Measurements from ENCODE around the gene RDH5.

DNA sequence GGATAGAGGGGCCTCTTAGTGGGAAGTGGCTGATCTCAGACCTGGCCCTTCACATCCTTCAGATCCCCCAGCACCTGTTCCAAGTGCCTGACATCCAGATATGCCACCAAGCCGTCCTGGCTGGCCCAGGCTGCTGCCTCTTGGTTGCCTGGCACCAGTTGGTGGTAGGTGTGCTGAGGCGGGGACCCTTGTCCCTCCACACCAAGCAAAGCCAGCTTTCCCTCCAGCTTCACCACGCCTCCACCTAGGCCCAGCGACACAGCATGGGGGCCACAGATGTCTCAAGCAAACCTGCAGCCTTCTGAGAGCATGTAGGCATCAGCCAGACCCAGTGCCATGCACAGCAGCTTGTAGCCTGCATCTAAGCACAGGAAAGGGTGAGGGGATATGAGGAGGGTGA, 12.1 kb downstream of the RDH5 start:
- TF ChIP-seq, protein P1, sequence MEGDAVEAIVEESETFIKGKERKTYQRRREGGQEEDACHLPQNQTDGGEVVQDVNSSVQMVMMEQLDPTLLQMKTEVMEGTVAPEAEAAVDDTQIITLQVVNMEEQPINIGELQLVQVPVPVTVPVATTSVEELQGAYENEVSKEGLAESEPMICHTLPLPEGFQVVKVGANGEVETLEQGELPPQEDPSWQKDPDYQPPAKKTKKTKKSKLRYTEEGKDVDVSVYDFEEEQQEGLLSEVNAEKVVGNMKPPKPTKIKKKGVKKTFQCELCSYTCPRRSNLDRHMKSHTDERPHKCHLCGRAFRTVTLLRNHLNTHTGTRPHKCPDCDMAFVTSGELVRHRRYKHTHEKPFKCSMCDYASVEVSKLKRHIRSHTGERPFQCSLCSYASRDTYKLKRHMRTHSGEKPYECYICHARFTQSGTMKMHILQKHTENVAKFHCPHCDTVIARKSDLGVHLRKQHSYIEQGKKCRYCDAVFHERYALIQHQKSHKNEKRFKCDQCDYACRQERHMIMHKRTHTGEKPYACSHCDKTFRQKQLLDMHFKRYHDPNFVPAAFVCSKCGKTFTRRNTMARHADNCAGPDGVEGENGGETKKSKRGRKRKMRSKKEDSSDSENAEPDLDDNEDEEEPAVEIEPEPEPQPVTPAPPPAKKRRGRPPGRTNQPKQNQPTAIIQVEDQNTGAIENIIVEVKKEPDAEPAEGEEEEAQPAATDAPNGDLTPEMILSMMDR (IDR thresholded peaks at IDR 0.05; ENCODE audit: low read depth, low read length, poor library complexity, severe bottlenecking) = no peak
- no peak for TF ChIP-seq EZH2phosphoT487 (IDR thresholded peaks at IDR 0.05; ENCODE audit: borderline replicate concordance, low read length)

Data from DOHH2 (cell line).